HG03280 (cell line): ENCODE data around the gene NMB.
"Not testable (repeated sequence)": the region's sequence is repeated elsewhere in the genome, so short reads cannot be mapped to it uniquely, and the experiment has no call there.

Source experiments
- ATAC-seq: cut with Tn5 transposase; IDR thresholded peaks from one replicate; pipeline ENCODE4 v1.9.1; 2021; ENCODE audit warnings: mild to moderate bottlenecking, moderate library complexity; ENCODE audit not compliant: unreplicated experiment

NMB gene

GRCh38 chr15:84658080-84658787 is at the start of gene NMB:
TSS of gene NMB (minus strand) at chr15:84658199. CDS start at chr15:84658152, 47 bp downstream.
- ATAC-seq: peak; percentile 68

GRCh38 chr15:84703808-84704207 is 45.8 kb upstream of the NMB start:
- ATAC-seq: no peak

GRCh38 chr15:84702961-84703482 is 45.0 kb upstream of the NMB start:
- ATAC-seq: no peak

GRCh38 chr15:84699538-84700191 is 41.7 kb upstream of the NMB start:
- no peak for ATAC-seq

GRCh38 chr15:84697236-84697990 is 39.4 kb upstream of the NMB start:
- ATAC-seq: no peak

- no peak for ATAC-seq
Measured at GRCh38 chr15:84696757-84697156, 38.8 kb upstream of the NMB start.

- no peak for ATAC-seq
Measured at GRCh38 chr15:84690342-84690741, 32.3 kb upstream of the NMB start.

GRCh38 chr15:84689858-84690257 is 31.9 kb upstream of the NMB start:
- ATAC-seq: no peak

- not testable (repeated sequence) for ATAC-seq
Measured at GRCh38 chr15:84686446-84686845, 28.4 kb upstream of the NMB start.

- no peak for ATAC-seq
Measured at GRCh38 chr15:84685304-84685703, 27.3 kb upstream of the NMB start.

GRCh38 chr15:84684092-84684491 is 26.1 kb upstream of the NMB start:
- no peak for ATAC-seq

- no peak for ATAC-seq
Measured at GRCh38 chr15:84681831-84682230, 23.8 kb upstream of the NMB start.

GRCh38 chr15:84671211-84671610 is 13.2 kb upstream of the NMB start:
- ATAC-seq: no peak

GRCh38 chr15:84669726-84670125 is 11.7 kb upstream of the NMB start:
- ATAC-seq: no peak

GRCh38 chr15:84668221-84668982 is 10.4 kb upstream of the NMB start:
- no peak for ATAC-seq

- ATAC-seq: no peak
Measured at GRCh38 chr15:84666373-84666772, 8.4 kb upstream of the NMB start.

- no peak for ATAC-seq
Measured at GRCh38 chr15:84661001-84661400, 3.0 kb upstream of the NMB start.

- no peak for ATAC-seq
Measured at GRCh38 chr15:84659904-84660781, 2.1 kb upstream of the NMB start.

GRCh38 chr15:84658788-84659411 is 901 bp upstream of the NMB start:
- no peak for ATAC-seq

GRCh38 chr15:84657748-84658079 is 285 bp downstream of the NMB start:
- no peak for ATAC-seq
